Naive thymus-derived CD4-positive, alpha-beta T cell (primary cell): Measurements from ENCODE around the gene ANKS3. TPM values are rescaled to one million over a fixed set of nuclear protein-coding genes. Genes with fewer than 3 reads are reported as not detected.

Experiments used
- ATAC-seq: fragments of 150-1000 bp; cut with Tn5 transposase; 2 replicates; pipeline ENCODE4 v1.10.0; 2021; ENCODE audit warnings: mild to moderate bottlenecking, moderate library complexity
- CTCF ChIA-PET: fragments of 350-600 bp; sonication (Branson Sonifier 250); formaldehyde crosslinking; loops from one replicate; lab custom pipeline; 2021; ENCODE audit warnings: antibody characterized with exemption; lab: Charles Lee
- POLR2A ChIA-PET: fragments of 350-600 bp; sonication (Branson Sonifier 250); formaldehyde crosslinking; loops from one replicate; lab custom pipeline; 2021; ENCODE audit warnings: antibody characterized with exemption, inconsistent platforms; lab: Charles Lee
- DNase-seq, 9 donors: peaks; one replicate each; pipeline versions ENCODE4 v3.0.0 to v3.0.0-alpha.2; 2020 to 2022; ENCODE audit warnings: mixed read lengths in 1 of 9
- H3K27ac ChIP-seq: one replicate; pipeline ENCODE4 v1.7.0; 2013; ENCODE audit warnings: mild to moderate bottlenecking, low read depth, low read length, moderate library complexity
- H3K27me3 ChIP-seq, 2 donors: one replicate each; pipeline ENCODE4 v1.7.0; 2013; ENCODE audit warnings: low read length in 2 of 2, mild to moderate bottlenecking in 2 of 2, moderate library complexity in 2 of 2; ENCODE audit not compliant: control insufficient read depth in 2 of 2, insufficient read depth in 2 of 2
- H3K36me3 ChIP-seq, 3 experiments: 1 replicate in 2 of 3; 2 replicates in 1 of 3; pipeline ENCODE4 v1.7.0; 2013; ENCODE audit warnings: low read length in 3 of 3, mild to moderate bottlenecking in 3 of 3, moderate library complexity in 1 of 3; ENCODE audit not compliant: insufficient read depth in 3 of 3, control insufficient read depth in 2 of 3
- H3K4me1 ChIP-seq, 2 donors: one replicate each; pipeline ENCODE4 v1.7.0; 2013; ENCODE audit warnings: low read length in 2 of 2, mild to moderate bottlenecking in 2 of 2, moderate library complexity in 1 of 2; ENCODE audit not compliant: control insufficient read depth in 2 of 2, insufficient read depth in 2 of 2
- H3K4me3 ChIP-seq: 2 replicates; pipeline ENCODE4 v1.7.0; 2013; ENCODE audit warnings: mild to moderate bottlenecking, low read length
- H3K9me3 ChIP-seq, 3 experiments: 1 replicate in 2 of 3; 2 replicates in 1 of 3; pipeline ENCODE4 v1.7.0; 2013; ENCODE audit warnings: low read length in 3 of 3; ENCODE audit not compliant: control insufficient read depth in 2 of 3
- H3K27ac Mint-ChIP-seq, 9 donors: one replicate each; pipeline ENCODE4 v1.8.0; 2020 to 2022; ENCODE audit warnings: mixed read lengths in 9 of 9, mild to moderate bottlenecking in 8 of 9, moderate library complexity in 5 of 9, inconsistent platforms in 2 of 9
- H3K27me3 Mint-ChIP-seq, 5 donors: one replicate each; pipeline ENCODE4 v1.8.0; 2021 to 2022; ENCODE audit warnings: mixed read lengths in 5 of 5, mild to moderate bottlenecking in 1 of 5
- H3K36me3 Mint-ChIP-seq, 5 donors: one replicate each; pipeline ENCODE4 v1.8.0; 2020 to 2022; ENCODE audit warnings: mixed read lengths in 5 of 5, mild to moderate bottlenecking in 3 of 5, inconsistent platforms in 1 of 5
- H3K4me1 Mint-ChIP-seq, 7 donors: one replicate each; pipeline ENCODE4 v1.8.0; 2020 to 2022; ENCODE audit warnings: mixed read lengths in 7 of 7, mild to moderate bottlenecking in 3 of 7, inconsistent platforms in 1 of 7
- H3K4me3 Mint-ChIP-seq, 10 donors: one replicate each; pipeline ENCODE4 v1.8.0; 2020 to 2022; ENCODE audit warnings: mild to moderate bottlenecking in 10 of 10, mixed read lengths in 10 of 10, moderate library complexity in 6 of 10, inconsistent platforms in 2 of 10
- H3K9me3 Mint-ChIP-seq, 11 donors: one replicate each; pipeline ENCODE4 v1.8.0; 2020 to 2022; ENCODE audit warnings: mixed read lengths in 11 of 11, mild to moderate bottlenecking in 4 of 11, inconsistent platforms in 1 of 11, moderate library complexity in 1 of 11
- intact Hi-C, 2 donors: fragments of 100-400 bp; cut with micrococcal nuclease; formaldehyde crosslinking; loops; one replicate each; pipeline ENCODE4 v1.15.1; 2023
- polyA plus RNA-seq, 2 donors: library from polyadenylated mRNA; unstranded; fragments of 300-500 nt; fragmentation: Illumina TruSeq; gene quantifications; one replicate each; pipeline ENCODE4 v1.2.3, GENCODE V29; 2021
- total RNA-seq, 6 experiments: library from RNA in 5 of 6; stranded (reverse) in 5 of 6; gene quantifications; 1 replicate in 5 of 6; 2 replicates in 1 of 6; pipeline ENCODE4 v1.2.3 and lab custom pipeline; 2021 to 2026

The ANKS3 gene
- total and polyA plus RNA-seq, 7 experiments from 2014 or later, result 4.1 to 32.7 (median 21.5) TPM

DNA sequence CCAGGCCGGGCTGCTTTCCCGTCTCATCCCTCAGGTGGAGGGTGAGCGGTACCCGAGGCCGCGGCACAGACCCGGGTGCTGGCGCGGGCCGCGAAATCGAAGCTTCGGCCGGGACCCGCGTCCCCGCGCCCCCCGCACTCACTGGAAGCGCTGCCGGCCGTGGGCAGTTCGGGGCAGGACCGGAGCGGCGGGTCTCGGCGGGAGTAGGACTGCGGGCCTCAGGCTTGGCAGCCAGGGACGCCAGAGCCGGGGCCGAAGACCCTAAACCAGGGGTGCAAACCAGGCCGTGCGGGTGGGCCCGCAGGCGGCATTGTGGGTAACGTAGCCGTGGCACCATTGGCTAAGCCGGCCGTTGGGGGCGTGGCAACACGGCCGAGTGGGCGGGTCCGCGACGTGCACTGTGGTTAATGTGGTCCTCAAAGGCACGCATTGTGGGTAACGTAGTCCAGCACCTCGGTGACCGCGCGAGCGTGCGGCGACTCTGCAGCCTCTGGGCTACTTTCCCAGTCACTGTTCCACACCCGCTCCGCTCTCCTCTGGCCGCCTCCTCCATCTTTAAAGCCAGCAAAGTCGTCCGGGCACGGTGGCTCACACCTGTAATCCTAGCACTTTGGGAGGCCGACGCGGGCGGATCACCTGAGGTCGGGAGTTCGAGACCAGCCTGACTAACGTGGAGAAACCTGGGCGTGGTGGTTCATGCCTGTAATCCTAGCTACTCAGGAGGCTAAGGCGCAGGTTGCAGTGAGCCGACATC, 33.0 kb upstream of the ANKS3 start, which contains the start of gene ZNF500:
Gene ZNF500 (minus strand): TSS at position 288 of the 754 bp plus-strand sequence. CDS start 1,184 bp downstream, outside the sequence.
- Histone ChIP-seq H3K27ac (peak within 1 kb of the TSS; percentile 84), H3K27me3 (no peaks in the 10 kb centered on the region), H3K9me3 (no peaks in the 10 kb centered on the region), H3K4me3 (peak within 1 kb of the TSS; percentile 82), H3K36me3 (peaks cover 0 to 36% (median 10%) of the 10 kb centered on the region in 3 experiments), H3K4me1 (peaks cover 17 to 19% of the 10 kb centered on the region in 2 donors)
- DNase-seq, result peak; percentile 90 to 98 (median 92)
- Mint-ChIP-seq H3K9me3 (no peaks in the 10 kb centered on the region), H3K27me3 (no peaks in the 10 kb centered on the region), H3K4me3 (peak within 1 kb of the TSS; percentile 90 to 94 (median 92)), H3K4me1 (peaks cover 24 to 49% (median 34%) of the 10 kb centered on the region in 7 donors), H3K27ac (peak within 1 kb of the TSS; percentile 86 to 96 (median 92)), H3K36me3 (peaks cover 0 to 4% (median 0%) of the 10 kb centered on the region in 5 donors)
- ChIA-PET CTCF (interaction anchor here (1.8 kb wide), 1 partner anchor 33 kb away, joined by 8 read pairs; the partner anchor contains the start of genes ANKS3 and DNAAF8), POLR2A (interaction anchor here (0.5 to 4.0 kb wide), 7 partner anchors 9 to 151 kb away, joined by 3 to 41 read pairs (median 16); partner anchors contain the start of genes ANKS3, DNAAF8, ROGDI and UBALD1)
- intact Hi-C loops, result loop anchor here (1.0 to 10.0 kb wide), 9 partner anchors 33 to 352 kb away; partner anchors contain the start of genes MGRN1 (in 2 of the 2), ANKS3 (in 1 of the 2), CDIP1 (in 1 of the 2) and CORO7 (in 1 of the 2)
- ATAC-seq, result peak; percentile 99

DNA sequence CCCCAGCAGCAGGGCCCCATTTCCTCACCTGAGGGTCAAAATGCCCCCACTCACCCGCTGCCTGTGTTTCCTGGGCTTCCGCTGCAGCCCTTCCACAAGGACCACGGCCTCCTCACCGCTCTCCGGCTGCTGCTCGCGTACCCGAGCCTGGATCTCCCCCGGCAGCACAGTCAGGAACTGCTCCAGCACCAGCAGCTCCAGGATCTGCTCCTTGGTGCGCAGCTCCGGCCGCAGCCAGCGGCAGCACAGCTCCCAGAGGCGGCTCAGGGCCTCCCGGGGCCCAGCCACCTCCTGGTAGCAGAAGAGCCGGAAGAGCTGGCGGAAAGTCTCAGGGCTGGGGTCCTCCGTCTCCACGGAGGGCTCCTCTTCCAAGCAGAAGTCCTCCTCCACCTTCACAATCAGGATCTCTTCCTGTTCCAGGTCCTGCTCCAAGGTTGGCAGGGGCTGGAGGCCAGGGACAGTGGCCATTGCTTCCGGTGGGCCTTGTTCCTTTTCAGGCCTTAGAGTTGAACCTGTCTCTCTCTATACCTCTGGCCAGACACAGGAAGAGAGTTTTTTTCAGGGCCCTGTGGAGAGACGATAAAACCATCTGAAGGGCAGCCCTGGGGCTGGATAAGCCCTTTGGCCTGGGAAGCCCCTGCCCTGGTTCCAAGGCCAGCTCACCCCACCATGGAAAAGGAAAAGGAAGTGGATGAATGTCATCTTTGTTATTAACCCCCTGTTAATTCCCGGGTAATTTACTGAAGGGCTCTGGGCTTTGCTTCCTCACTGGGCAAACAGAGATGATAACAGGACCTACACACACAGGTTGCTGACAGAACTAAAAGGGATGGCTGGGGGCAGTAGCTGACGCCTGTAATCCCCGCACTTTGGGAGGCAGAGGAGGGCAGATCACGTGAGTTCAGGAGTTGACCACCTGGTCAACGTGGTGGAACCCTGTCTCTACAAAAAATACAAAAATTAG, 31.7 kb upstream of the ANKS3 start:
- Histone ChIP-seq H3K9me3 (no peaks in the 10 kb centered on the region), H3K36me3 (peaks cover 0 to 45% (median 12%) of the 10 kb centered on the region in 3 experiments), H3K4me1 (peaks cover 17 to 19% of the 10 kb centered on the region in 2 donors), H3K4me3 (peak overlapping the region; percentile 82), H3K27ac (peak overlapping the region; percentile 84), H3K27me3 (no peaks in the 10 kb centered on the region)
- peaks cover 0 to 5% (median 0%) of the 10 kb centered on the region in 5 donors for H3K36me3 Mint-ChIP-seq
- peak overlapping the region; percentile 83 to 93 (median 90) for H3K4me3 Mint-ChIP-seq
- peaks cover 24 to 53% (median 34%) of the 10 kb centered on the region in 7 donors for H3K4me1 Mint-ChIP-seq
- no peaks in the 10 kb centered on the region for H3K27me3 Mint-ChIP-seq
- ChIA-PET POLR2A (interaction anchor here (1.0 to 4.0 kb wide), 5 partner anchors 8 to 150 kb away, joined by 4 to 41 read pairs (median 16); partner anchors contain the start of genes ANKS3, DNAAF8, ROGDI and UBALD1), CTCF (interaction anchor here (1.8 kb wide), 1 partner anchor 31 kb away, joined by 8 read pairs; the partner anchor contains the start of genes ANKS3 and DNAAF8)
- peak overlapping the region; percentile 49 to 95 (median 90) for H3K27ac Mint-ChIP-seq
- H3K9me3 Mint-ChIP-seq, result no peaks in the 10 kb centered on the region
- DNase-seq (no peak), ATAC-seq (no peak)
- intact Hi-C loops, result loop anchor here (2.0 to 10.0 kb wide), 3 partner anchors 73 to 351 kb away; partner anchors contain the start of genes CORO7 (in 1 of the 2) and NUDT16L1 (in 1 of the 2)

DNA sequence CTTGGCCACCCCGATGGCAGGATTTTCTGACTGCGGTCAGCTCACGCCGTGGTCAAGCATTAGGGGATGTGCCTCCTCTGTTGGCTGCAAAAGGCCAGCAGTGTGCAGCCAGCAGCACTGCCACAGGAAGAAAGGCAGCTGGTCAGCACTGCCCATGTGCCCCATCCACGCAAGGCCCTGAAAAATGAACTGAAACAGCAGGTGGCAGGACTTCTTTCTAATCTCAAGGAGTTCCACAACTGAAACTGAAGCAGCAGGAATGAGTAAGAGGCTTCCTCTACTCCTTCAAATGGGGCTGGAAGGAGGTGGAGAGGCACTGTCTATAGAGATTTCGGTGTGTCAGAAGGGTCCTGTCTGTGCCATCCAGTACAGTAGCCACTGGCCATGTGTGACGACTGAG, 29.7 kb upstream of the ANKS3 start:
- POLR2A ChIA-PET, result no interaction called here
- H3K4me3 Mint-ChIP-seq, result peak overlapping the region in 3 of 10 donors; percentile 25 to 53 (median 35)
- H3K27me3 Mint-ChIP-seq, result no peaks in the 10 kb centered on the region

DNA sequence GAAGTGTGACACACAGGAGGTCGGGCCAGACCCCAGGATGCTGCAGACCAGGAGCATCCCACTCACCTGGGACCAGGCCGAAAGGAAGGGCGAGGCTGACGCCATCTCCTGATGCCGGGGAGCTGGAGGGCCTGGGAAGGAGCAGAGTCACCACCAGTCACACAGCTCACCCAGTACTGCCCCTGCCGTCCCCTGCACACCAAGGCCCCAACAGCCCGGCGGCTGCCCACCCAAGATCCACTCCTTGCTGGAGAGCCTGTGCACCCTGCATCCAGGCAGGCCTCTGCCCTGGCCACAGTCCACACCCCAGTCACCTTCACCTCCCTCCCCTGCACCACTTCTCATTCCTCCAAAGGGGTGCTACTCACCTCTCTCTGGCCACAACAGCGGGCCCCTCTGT, 28.1 kb upstream of the ANKS3 start:
- Mint-ChIP-seq H3K4me3 (no peak overlapping the region), H3K36me3 (peaks cover 0 to 24% (median 9%) of the 10 kb centered on the region in 5 donors), H3K4me1 (peaks cover 9 to 29% (median 17%) of the 10 kb centered on the region in 7 donors), H3K27me3 (no peaks in the 10 kb centered on the region), H3K27ac (peak overlapping the region in 1 of 9 donors; percentile 14), H3K9me3 (no peaks in the 10 kb centered on the region)
- Histone ChIP-seq H3K36me3 (peaks cover 0 to 78% (median 24%) of the 10 kb centered on the region in 3 experiments), H3K4me3 (no peak overlapping the region), H3K27ac (no peak overlapping the region), H3K27me3 (no peaks in the 10 kb centered on the region), H3K4me1 (peaks cover 10 to 12% of the 10 kb centered on the region in 2 donors), H3K9me3 (no peaks in the 10 kb centered on the region)
- ATAC-seq (no peak), DNase-seq (no peak)
- POLR2A ChIA-PET, result no interaction called here
- CTCF ChIA-PET, result no interaction called here
- intact Hi-C loops, result loop anchor here in 1 of 2 donors (10.0 kb wide), 1 partner anchor 347 kb away; the partner anchor contains the start of gene CORO7

More for the DNA sequence above, 29.7 kb upstream of the ANKS3 start:
- H3K4me3 ChIP-seq, result no peak overlapping the region
- Mint-ChIP-seq H3K9me3 (no peaks in the 10 kb centered on the region), H3K36me3 (peaks cover 0 to 18% (median 9%) of the 10 kb centered on the region in 5 donors), H3K27ac (peak overlapping the region in 3 of 9 donors; percentile 8 to 38 (median 12)), H3K4me1 (peaks cover 22 to 43% (median 30%) of the 10 kb centered on the region in 7 donors)
- intact Hi-C loops, result loop anchor here in 1 of 2 donors (10.0 kb wide), 1 partner anchor 349 kb away; the partner anchor contains the start of gene CORO7
- H3K4me1 ChIP-seq, result peaks cover 17 to 19% of the 10 kb centered on the region in 2 donors
- no peaks in the 10 kb centered on the region for H3K9me3 ChIP-seq
- ATAC-seq (no peak), DNase-seq (no peak)
- CTCF ChIA-PET, result no interaction called here
- H3K27ac ChIP-seq, result no peak overlapping the region
- H3K27me3 ChIP-seq, result no peaks in the 10 kb centered on the region
- peaks cover 0 to 65% (median 24%) of the 10 kb centered on the region in 3 experiments for H3K36me3 ChIP-seq

DNA sequence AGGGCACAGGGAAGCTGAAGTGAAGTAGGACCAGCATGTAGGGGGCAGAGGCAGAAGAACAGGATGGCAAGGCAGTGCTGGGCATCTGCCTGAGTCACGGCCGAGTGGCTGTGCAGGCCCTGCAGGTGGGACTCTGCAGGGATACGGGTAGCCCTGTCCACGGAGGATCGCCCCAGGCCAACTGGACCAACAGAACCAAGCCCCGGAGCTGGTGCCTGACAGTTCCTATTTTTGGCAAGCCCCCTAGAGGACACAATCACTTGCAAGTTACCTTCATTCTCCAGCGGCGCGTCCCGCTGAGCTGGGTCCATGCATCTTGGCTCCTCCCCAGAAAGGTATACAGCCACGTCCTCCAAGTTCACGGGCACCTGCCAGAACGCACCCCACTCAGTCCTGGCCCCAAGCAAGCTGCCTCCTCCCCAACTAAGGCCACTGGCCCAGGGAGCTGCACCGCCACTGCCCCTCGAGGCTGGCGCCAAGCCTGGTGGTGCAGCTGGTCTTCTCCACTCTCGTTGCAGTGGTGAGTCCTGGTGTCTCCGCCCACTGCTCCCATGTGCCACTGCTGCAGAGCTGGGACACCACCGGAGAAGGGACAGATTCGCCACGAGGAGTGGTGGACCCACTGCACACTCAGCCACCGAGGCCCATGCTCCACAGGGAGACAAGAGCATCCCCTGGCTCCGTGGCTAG, 26.3 kb upstream of the ANKS3 start:
- ATAC-seq (no peak), DNase-seq (no peak)
- Mint-ChIP-seq H3K4me3 (no peak overlapping the region), H3K27me3 (no peaks in the 10 kb centered on the region), H3K36me3 (peaks cover 4 to 35% (median 16%) of the 10 kb centered on the region in 5 donors), H3K4me1 (peaks cover 0 to 16% (median 9%) of the 10 kb centered on the region in 7 donors), H3K9me3 (peaks cover 0 to 5% (median 0%) of the 10 kb centered on the region in 11 donors), H3K27ac (peak overlapping the region in 1 of 9 donors; percentile 81)
- ChIA-PET CTCF (no interaction called here), POLR2A (interaction anchor here (0.6 kb wide), 1 partner anchor 40 kb away, joined by 4 read pairs; no protein-coding TSS in a partner anchor)
- Histone ChIP-seq H3K27me3 (no peaks in the 10 kb centered on the region), H3K27ac (no peak overlapping the region), H3K4me1 (peaks cover 0 to under 1% of the 10 kb centered on the region in 2 donors), H3K4me3 (no peak overlapping the region), H3K9me3 (no peaks in the 10 kb centered on the region), H3K36me3 (peaks cover 0 to 84% (median 24%) of the 10 kb centered on the region in 3 experiments)
- intact Hi-C loops, result loop anchor here in 1 of 2 donors (10.0 kb wide), 1 partner anchor 346 kb away; the partner anchor contains the start of gene CORO7
